ENCODE data around the gene CACNB4.

CACNB4 gene

GRCh38 chr2:152036611-152037469 is 62.0 kb downstream of the CACNB4 start:
- Histone ChIP-seq H2BK120ac (ENCODE audit: insufficient read depth, low read length, poor library complexity) (no peak overlapping the region), H3K4me2 (ENCODE audit: low read length) (no peak overlapping the region)

GRCh38 chr2:152034257-152034801 is 64.5 kb downstream of the CACNB4 start:
- Histone ChIP-seq H3K79me2 (ENCODE audit: control insufficient read depth, insufficient read depth, low read length, poor library complexity) (no peaks in the 10 kb centered on the region), H3K14ac (ENCODE audit: low read length) (no peak overlapping the region), H3K27me3 (ENCODE audit: insufficient read depth, low read length) (no peaks in the 10 kb centered on the region), H2AK5ac (ENCODE audit: low read length) (no peak overlapping the region), H2BK120ac (ENCODE audit: insufficient read depth, low read length, poor library complexity) (no peak overlapping the region), H3K18ac (ENCODE audit: low read length) (no peak overlapping the region), H3K23ac (ENCODE audit: low read length) (no peak overlapping the region), H3K9ac (ENCODE audit: low read length) (no peak overlapping the region), H2BK5ac (ENCODE audit: low read depth, low read length, poor library complexity) (no peak overlapping the region), H3K4me3 (ENCODE audit: low read depth, low read length) (no peak overlapping the region), H3K79me1 (ENCODE audit: low read length) (no peaks in the 10 kb centered on the region), H3K36me3 (ENCODE audit: control insufficient read depth in 1 of 2, insufficient read depth in 2 of 2, low read length in 2 of 2) (no peaks in the 10 kb centered on the region), H2AFZ (ENCODE audit: insufficient read depth, low read length, poor library complexity) (no peak overlapping the region), H4K12ac (ENCODE audit: low read depth, low read length) (no peak overlapping the region), H4K8ac (ENCODE audit: low read depth, low read length) (no peak overlapping the region), H3K4ac (ENCODE audit: low read depth, low read length) (no peak overlapping the region), H2BK12ac (ENCODE audit: low read length) (no peak overlapping the region), H3K4me1 (ENCODE audit: control insufficient read depth in 1 of 2, insufficient read depth in 2 of 2, low read length in 2 of 2) (peaks cover 2 to 3% of the 10 kb centered on the region in 2 experiments), H3K27ac (ENCODE audit: low read depth, low read length) (no peak overlapping the region), H3K4me2 (ENCODE audit: low read length) (no peak overlapping the region), H4K91ac (ENCODE audit: low read depth, low read length) (no peak overlapping the region), H3K9me3 (ENCODE audit: insufficient read depth, low read depth, low read length) (no peaks in the 10 kb centered on the region)
- WGBS (ENCODE audit: extremely low coverage, insufficient coverage, insufficient read length): no CpG with 5 or more reads among the region's 7 CpGs
- no peak for DNase-seq

More at GRCh38 chr2:152036611-152037469, 62.0 kb downstream of the CACNB4 start:
- H3K14ac ChIP-seq (ENCODE audit: low read length): no peak overlapping the region
- peaks cover 2 to 3% of the 10 kb centered on the region in 2 experiments for H3K4me1 ChIP-seq (ENCODE audit: control insufficient read depth in 1 of 2, insufficient read depth in 2 of 2, low read length in 2 of 2)
- no peaks in the 10 kb centered on the region for H3K36me3 ChIP-seq (ENCODE audit: control insufficient read depth in 1 of 2, insufficient read depth in 2 of 2, low read length in 2 of 2)
- H3K27ac ChIP-seq (ENCODE audit: low read depth, low read length): no peak overlapping the region
- H4K91ac ChIP-seq (ENCODE audit: low read depth, low read length): no peak overlapping the region
- no peak overlapping the region for H3K23ac ChIP-seq (ENCODE audit: low read length)
- no peak overlapping the region for H2AK5ac ChIP-seq (ENCODE audit: low read length)
- H3K9me3 ChIP-seq (ENCODE audit: insufficient read depth, low read depth, low read length): no peaks in the 10 kb centered on the region
- H3K4ac ChIP-seq (ENCODE audit: low read depth, low read length): no peak overlapping the region
- H3K18ac ChIP-seq (ENCODE audit: low read length): no peak overlapping the region
- H3K4me3 ChIP-seq (ENCODE audit: low read depth, low read length): no peak overlapping the region
- no peak overlapping the region for H2BK12ac ChIP-seq (ENCODE audit: low read length)
- H4K12ac ChIP-seq (ENCODE audit: low read depth, low read length): no peak overlapping the region
- WGBS (ENCODE audit: extremely low coverage, insufficient coverage, insufficient read length): no CpG with 5 or more reads among the region's 10 CpGs
- H3K79me1 ChIP-seq (ENCODE audit: low read length): no peaks in the 10 kb centered on the region
- H2BK5ac ChIP-seq (ENCODE audit: low read depth, low read length, poor library complexity): no peak overlapping the region
- no peak overlapping the region for H4K8ac ChIP-seq (ENCODE audit: low read depth, low read length)
- H3K27me3 ChIP-seq (ENCODE audit: insufficient read depth, low read length): no peaks in the 10 kb centered on the region
- H3K9ac ChIP-seq (ENCODE audit: low read length): no peak overlapping the region
- no peaks in the 10 kb centered on the region for H3K79me2 ChIP-seq (ENCODE audit: control insufficient read depth, insufficient read depth, low read length, poor library complexity)
- no peak overlapping the region for H2AFZ ChIP-seq (ENCODE audit: insufficient read depth, low read length, poor library complexity)
- DNase-seq: peak; percentile 45 to 80

- Histone ChIP-seq H3K79me2 (ENCODE audit: control insufficient read depth, insufficient read depth, low read length, poor library complexity) (no peaks in the 10 kb centered on the region), H4K8ac (ENCODE audit: low read depth, low read length) (no peak overlapping the region), H3K23ac (ENCODE audit: low read length) (no peak overlapping the region), H2BK12ac (ENCODE audit: low read length) (no peak overlapping the region), H2AFZ (ENCODE audit: insufficient read depth, low read length, poor library complexity) (no peak overlapping the region), H3K14ac (ENCODE audit: low read length) (no peak overlapping the region), H3K4ac (ENCODE audit: low read depth, low read length) (no peak overlapping the region), H4K12ac (ENCODE audit: low read depth, low read length) (no peak overlapping the region), H3K36me3 (ENCODE audit: control insufficient read depth in 1 of 2, insufficient read depth in 2 of 2, low read length in 2 of 2) (no peaks in the 10 kb centered on the region), H2BK120ac (ENCODE audit: insufficient read depth, low read length, poor library complexity) (no peak overlapping the region), H3K79me1 (ENCODE audit: low read length) (no peaks in the 10 kb centered on the region), H3K9me3 (ENCODE audit: insufficient read depth, low read depth, low read length) (no peaks in the 10 kb centered on the region), H3K27ac (ENCODE audit: low read depth, low read length) (no peak overlapping the region), H3K4me3 (ENCODE audit: low read depth, low read length) (no peak overlapping the region), H3K27me3 (ENCODE audit: insufficient read depth, low read length) (no peaks in the 10 kb centered on the region), H3K4me2 (ENCODE audit: low read length) (no peak overlapping the region), H2BK5ac (ENCODE audit: low read depth, low read length, poor library complexity) (no peak overlapping the region), H2AK5ac (ENCODE audit: low read length) (no peak overlapping the region), H3K4me1 (ENCODE audit: control insufficient read depth in 1 of 2, insufficient read depth in 2 of 2, low read length in 2 of 2) (no peaks in the 10 kb centered on the region), H3K9ac (ENCODE audit: low read length) (no peak overlapping the region), H4K91ac (ENCODE audit: low read depth, low read length) (no peak overlapping the region), H3K18ac (ENCODE audit: low read length) (no peak overlapping the region)
- no peak for DNase-seq
- WGBS (ENCODE audit: extremely low coverage, insufficient coverage, insufficient read length): no CpG with 5 or more reads among the region's 12 CpGs
Measured at GRCh38 chr2:152033011-152033925, 65.6 kb downstream of the CACNB4 start.

DNA sequence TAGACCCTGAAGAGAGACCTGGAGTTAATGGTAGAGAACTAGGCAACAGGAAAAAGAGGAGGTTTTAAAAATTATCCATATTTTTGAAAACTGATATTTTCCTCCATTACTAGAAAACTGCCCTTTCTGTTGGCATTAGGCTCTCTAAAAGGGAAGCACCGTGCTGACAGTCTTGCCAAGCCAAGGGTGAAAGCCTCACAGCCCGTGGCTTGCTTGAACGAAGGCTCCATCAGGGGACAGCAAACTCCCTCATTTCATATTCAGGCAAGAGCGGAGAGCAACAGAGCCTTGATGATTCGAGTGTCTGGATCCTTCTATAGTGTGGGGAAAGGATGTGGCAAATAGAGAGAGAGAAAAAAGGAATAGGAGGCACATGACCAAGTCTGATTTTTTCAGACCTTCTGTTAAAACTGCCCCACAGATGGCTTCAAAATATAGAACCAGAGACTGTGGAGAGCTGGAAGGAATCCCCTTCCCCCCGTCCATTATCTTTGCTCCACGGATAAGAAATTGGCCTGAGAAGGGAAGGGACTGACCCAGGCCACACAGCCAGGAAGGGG is 67.0 kb downstream of the CACNB4 start:
- WGBS (ENCODE audit: extremely low coverage, insufficient coverage, insufficient read length): no CpG with 5 or more reads among the region's 7 CpGs
- H4K91ac ChIP-seq (ENCODE audit: low read depth, low read length): no peak overlapping the region
- DNase-seq: no peak

More for the DNA sequence above, 67.0 kb downstream of the CACNB4 start:
- no peak overlapping the region for H2BK5ac ChIP-seq (ENCODE audit: low read depth, low read length, poor library complexity)
- H3K4me1 ChIP-seq (ENCODE audit: control insufficient read depth in 1 of 2, insufficient read depth in 2 of 2, low read length in 2 of 2): no peaks in the 10 kb centered on the region
- no peak overlapping the region for H2AFZ ChIP-seq (ENCODE audit: insufficient read depth, low read length, poor library complexity)
- H3K79me2 ChIP-seq (ENCODE audit: control insufficient read depth, insufficient read depth, low read length, poor library complexity): no peaks in the 10 kb centered on the region
- H3K27ac ChIP-seq (ENCODE audit: low read depth, low read length): no peak overlapping the region
- H3K79me1 ChIP-seq (ENCODE audit: low read length): no peaks in the 10 kb centered on the region
- H4K12ac ChIP-seq (ENCODE audit: low read depth, low read length): no peak overlapping the region
- no peaks in the 10 kb centered on the region for H3K27me3 ChIP-seq (ENCODE audit: insufficient read depth, low read length)
- no peaks in the 10 kb centered on the region for H3K36me3 ChIP-seq (ENCODE audit: control insufficient read depth in 1 of 2, insufficient read depth in 2 of 2, low read length in 2 of 2)
- H3K9me3 ChIP-seq (ENCODE audit: insufficient read depth, low read depth, low read length): no peaks in the 10 kb centered on the region
- H3K4me2 ChIP-seq (ENCODE audit: low read length): no peak overlapping the region
- H2BK12ac ChIP-seq (ENCODE audit: low read length): no peak overlapping the region
- H3K9ac ChIP-seq (ENCODE audit: low read length): no peak overlapping the region
- no peak overlapping the region for H3K23ac ChIP-seq (ENCODE audit: low read length)
- H4K8ac ChIP-seq (ENCODE audit: low read depth, low read length): no peak overlapping the region
- H3K4ac ChIP-seq (ENCODE audit: low read depth, low read length): no peak overlapping the region
- no peak overlapping the region for H3K4me3 ChIP-seq (ENCODE audit: low read depth, low read length)
- H2AK5ac ChIP-seq (ENCODE audit: low read length): no peak overlapping the region
- no peak overlapping the region for H3K14ac ChIP-seq (ENCODE audit: low read length)
- no peak overlapping the region for H2BK120ac ChIP-seq (ENCODE audit: insufficient read depth, low read length, poor library complexity)
- H3K18ac ChIP-seq (ENCODE audit: low read length): no peak overlapping the region
